ENCODE data around the gene PLOD1. TPM values are rescaled to one million over a fixed set of nuclear protein-coding genes. Genes with fewer than 3 reads are reported as not detected.

Gene PLOD1
- total and polyA plus RNA-seq, 2 of the 13 experiments (the other 11 are each of a cell fraction or from before 2014, with no cell fraction given) = 70.1 to 318 TPM

DNA sequence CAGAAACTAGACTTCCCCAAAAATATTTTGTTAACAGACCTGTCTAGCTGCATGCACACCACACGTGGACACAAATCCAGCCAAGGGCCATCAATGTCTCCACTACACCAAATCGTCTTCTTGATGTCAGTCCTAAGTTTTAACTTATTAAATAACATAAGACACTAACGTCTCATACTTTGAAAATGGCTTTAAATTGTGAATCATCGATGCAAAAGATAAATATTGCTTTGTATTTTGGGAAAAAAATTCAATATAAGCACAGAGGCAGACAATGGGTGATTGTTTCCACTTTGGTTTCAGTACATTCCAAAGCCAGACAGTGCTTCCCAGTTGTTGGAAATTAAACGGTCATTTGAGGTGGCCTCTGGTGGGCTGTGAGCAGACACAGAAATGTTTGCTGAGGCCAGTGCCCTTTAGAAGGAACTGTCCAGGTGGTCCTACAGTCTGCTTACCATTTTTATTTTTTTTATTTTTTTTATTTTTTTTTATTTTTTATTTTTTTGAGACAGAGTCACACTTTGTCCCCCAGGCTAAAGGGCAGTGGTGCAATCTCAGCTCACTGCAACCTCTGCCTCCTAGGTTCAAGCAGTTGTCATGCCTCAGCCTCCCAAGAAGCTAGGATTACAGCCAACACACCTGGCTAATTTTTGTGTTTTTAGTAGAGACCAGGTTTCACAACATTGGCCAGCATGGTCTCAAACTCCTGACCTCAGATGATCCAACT, 6.5 kb upstream of the PLOD1 start (continued):
- TF ChIP-seq SOX13 (IDR thresholded peaks at IDR 0.05) = peak; percentile 67; the same call in 1 of the 2 replicates
- peak in 1 of 2 experiments; percentile 88; a peak in 2 of 4 replicates for TF ChIP-seq SOX13 (CRISPR knock-in tag; conservative IDR thresholded peaks at IDR 0.05 in 1 of 2, IDR thresholded peaks at IDR 0.05 in 1 of 2)
- TF ChIP-seq CEBPB (IDR thresholded peaks at IDR 0.05; ENCODE audit: borderline replicate concordance, low read depth, low read length) = peak; percentile 75
- TF ChIP-seq TBX3 (IDR thresholded peaks at IDR 0.05; ENCODE audit: borderline replicate concordance) = no peak
- TF ChIP-seq ZNF432 (CRISPR knock-in tag; IDR thresholded peaks at IDR 0.05; ENCODE audit: borderline replicate concordance) = no peak
- no peak for TF ChIP-seq PHF21A (CRISPR knock-in tag; IDR thresholded peaks at IDR 0.05)
- TF ChIP-seq, protein P1, sequence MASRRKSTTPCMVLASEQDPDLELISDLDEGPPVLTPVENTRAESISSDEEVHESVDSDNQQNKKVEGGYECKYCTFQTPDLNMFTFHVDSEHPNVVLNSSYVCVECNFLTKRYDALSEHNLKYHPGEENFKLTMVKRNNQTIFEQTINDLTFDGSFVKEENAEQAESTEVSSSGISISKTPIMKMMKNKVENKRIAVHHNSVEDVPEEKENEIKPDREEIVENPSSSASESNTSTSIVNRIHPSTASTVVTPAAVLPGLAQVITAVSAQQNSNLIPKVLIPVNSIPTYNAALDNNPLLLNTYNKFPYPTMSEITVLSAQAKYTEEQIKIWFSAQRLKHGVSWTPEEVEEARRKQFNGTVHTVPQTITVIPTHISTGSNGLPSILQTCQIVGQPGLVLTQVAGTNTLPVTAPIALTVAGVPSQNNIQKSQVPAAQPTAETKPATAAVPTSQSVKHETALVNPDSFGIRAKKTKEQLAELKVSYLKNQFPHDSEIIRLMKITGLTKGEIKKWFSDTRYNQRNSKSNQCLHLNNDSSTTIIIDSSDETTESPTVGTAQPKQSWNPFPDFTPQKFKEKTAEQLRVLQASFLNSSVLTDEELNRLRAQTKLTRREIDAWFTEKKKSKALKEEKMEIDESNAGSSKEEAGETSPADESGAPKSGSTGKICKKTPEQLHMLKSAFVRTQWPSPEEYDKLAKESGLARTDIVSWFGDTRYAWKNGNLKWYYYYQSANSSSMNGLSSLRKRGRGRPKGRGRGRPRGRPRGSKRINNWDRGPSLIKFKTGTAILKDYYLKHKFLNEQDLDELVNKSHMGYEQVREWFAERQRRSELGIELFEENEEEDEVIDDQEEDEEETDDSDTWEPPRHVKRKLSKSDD (CRISPR knock-in tag; IDR thresholded peaks at IDR 0.05; ENCODE audit: low read depth) = no peak
- no peak for TF ChIP-seq GATA4 (IDR thresholded peaks at IDR 0.05; ENCODE audit: borderline replicate concordance, low read depth)
- TF ChIP-seq ZNF441 (CRISPR knock-in tag; IDR thresholded peaks at IDR 0.05; ENCODE audit: borderline replicate concordance) = no peak
- TF ChIP-seq, protein P2, sequence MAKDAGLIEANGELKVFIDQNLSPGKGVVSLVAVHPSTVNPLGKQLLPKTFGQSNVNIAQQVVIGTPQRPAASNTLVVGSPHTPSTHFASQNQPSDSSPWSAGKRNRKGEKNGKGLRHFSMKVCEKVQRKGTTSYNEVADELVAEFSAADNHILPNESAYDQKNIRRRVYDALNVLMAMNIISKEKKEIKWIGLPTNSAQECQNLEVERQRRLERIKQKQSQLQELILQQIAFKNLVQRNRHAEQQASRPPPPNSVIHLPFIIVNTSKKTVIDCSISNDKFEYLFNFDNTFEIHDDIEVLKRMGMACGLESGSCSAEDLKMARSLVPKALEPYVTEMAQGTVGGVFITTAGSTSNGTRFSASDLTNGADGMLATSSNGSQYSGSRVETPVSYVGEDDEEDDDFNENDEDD (CRISPR knock-in tag; IDR thresholded peaks at IDR 0.05; ENCODE audit: borderline replicate concordance) = no peak; the same call in 1 of the 2 replicates
- no peak for TF ChIP-seq ZNF720 (CRISPR knock-in tag; IDR thresholded peaks at IDR 0.05)
- TF ChIP-seq SNAI1 (CRISPR knock-in tag; IDR thresholded peaks at IDR 0.05; ENCODE audit: borderline replicate concordance) = no peak
- TF ChIP-seq ISL2 (CRISPR knock-in tag; IDR thresholded peaks at IDR 0.05) = no peak; the same call in 1 of the 2 replicates
- TF ChIP-seq RXRA (CRISPR knock-in tag; IDR thresholded peaks at IDR 0.05) = peak; percentile 55; the same call in 1 of the 2 replicates
- peak; percentile 46; the same call in 1 of the 2 replicates for TF ChIP-seq ZNF549 (CRISPR knock-in tag; IDR thresholded peaks at IDR 0.05)
- TF ChIP-seq ZNF652 (CRISPR knock-in tag; IDR thresholded peaks at IDR 0.05; ENCODE audit: borderline replicate concordance, low read depth) = no peak; the same call in 1 of the 2 replicates
- 0 out of 2 replicates have a peak, but pooled peaks have one; percentile 22 for TF ChIP-seq DMAP1 (CRISPR knock-in tag; IDR thresholded peaks at IDR 0.05)
- no peak for TF ChIP-seq ZSCAN21 (CRISPR knock-in tag; IDR thresholded peaks at IDR 0.05; ENCODE audit: borderline replicate concordance)
- no peak for TF ChIP-seq ZNF572 (CRISPR knock-in tag; IDR thresholded peaks at IDR 0.05)
- TF ChIP-seq THAP11 (CRISPR knock-in tag; IDR thresholded peaks at IDR 0.05) = peak; percentile 53; the same call in 1 of the 2 replicates
- TF ChIP-seq IRX3 (CRISPR knock-in tag; IDR thresholded peaks at IDR 0.05; ENCODE audit: borderline replicate concordance, low read depth) = no peak
- TF ChIP-seq, protein P3, sequence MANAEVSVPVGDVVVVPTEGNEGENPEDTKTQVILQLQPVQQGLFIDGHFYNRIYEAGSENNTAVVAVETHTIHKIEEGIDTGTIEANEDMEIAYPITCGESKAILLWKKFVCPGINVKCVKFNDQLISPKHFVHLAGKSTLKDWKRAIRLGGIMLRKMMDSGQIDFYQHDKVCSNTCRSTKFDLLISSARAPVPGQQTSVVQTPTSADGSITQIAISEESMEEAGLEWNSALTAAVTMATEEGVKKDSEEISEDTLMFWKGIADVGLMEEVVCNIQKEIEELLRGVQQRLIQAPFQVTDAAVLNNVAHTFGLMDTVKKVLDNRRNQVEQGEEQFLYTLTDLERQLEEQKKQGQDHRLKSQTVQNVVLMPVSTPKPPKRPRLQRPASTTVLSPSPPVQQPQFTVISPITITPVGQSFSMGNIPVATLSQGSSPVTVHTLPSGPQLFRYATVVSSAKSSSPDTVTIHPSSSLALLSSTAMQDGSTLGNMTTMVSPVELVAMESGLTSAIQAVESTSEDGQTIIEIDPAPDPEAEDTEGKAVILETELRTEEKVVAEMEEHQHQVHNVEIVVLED (CRISPR knock-in tag; IDR thresholded peaks at IDR 0.05; ENCODE audit: borderline replicate concordance) = no peak
- no peak for TF ChIP-seq ZNF383 (CRISPR knock-in tag; IDR thresholded peaks at IDR 0.05; ENCODE audit: borderline replicate concordance)
- TF ChIP-seq PLRG1 (conservative IDR thresholded peaks at IDR 0.05) = no peak
